Fibroblast of the conjunctiva (primary cell): Measurements from ENCODE around the gene KITLG.
"Not testable (repeated sequence)": the region's sequence is repeated elsewhere in the genome, so short reads cannot be mapped to it uniquely, and the experiment has no call there.

Experiments used
- DNase-seq: peaks from one replicate; pipeline ENCODE4 v3.0.0-alpha.2; 2010; ENCODE audit warnings: low read depth

Gene KITLG

GRCh38 chr12:88580051-88580871 lies at the start of gene KITLG:
KITLG (minus strand) TSS chr12:88580471; CDS start chr12:88580278, 193 bp downstream.
- DNase-seq: peak; percentile 82

- no peak for DNase-seq
Observed at GRCh38 chr12:88628856-88629509, 48.7 kb upstream of the KITLG start.

GRCh38 chr12:88628035-88628434 lies 47.8 kb upstream of the KITLG start:
- not testable (repeated sequence) for DNase-seq

- DNase-seq: no peak
Observed at GRCh38 chr12:88627501-88627900, 47.2 kb upstream of the KITLG start.

- DNase-seq: no peak
Observed at GRCh38 chr12:88625356-88625755, 45.1 kb upstream of the KITLG start.

- DNase-seq: no peak
Observed at GRCh38 chr12:88624911-88625310, 44.6 kb upstream of the KITLG start.

- no peak for DNase-seq
Observed at GRCh38 chr12:88623777-88624548, 43.7 kb upstream of the KITLG start.

- DNase-seq: no peak
Observed at GRCh38 chr12:88617352-88617751, 37.1 kb upstream of the KITLG start.

- no peak for DNase-seq
Observed at GRCh38 chr12:88615490-88615889, 35.2 kb upstream of the KITLG start.

GRCh38 chr12:88604646-88605045 lies 24.4 kb upstream of the KITLG start:
- DNase-seq: no peak

GRCh38 chr12:88600272-88600671 lies 20.0 kb upstream of the KITLG start:
- peak; percentile 43 for DNase-seq

GRCh38 chr12:88597365-88597764 lies 17.1 kb upstream of the KITLG start:
- no peak for DNase-seq

GRCh38 chr12:88595697-88596096 lies 15.4 kb upstream of the KITLG start:
- DNase-seq: no peak

GRCh38 chr12:88594780-88595179 lies 14.5 kb upstream of the KITLG start:
- DNase-seq: no peak

- no peak for DNase-seq
Observed at GRCh38 chr12:88591343-88591742, 11.1 kb upstream of the KITLG start.

GRCh38 chr12:88590851-88591250 lies 10.6 kb upstream of the KITLG start:
- no peak for DNase-seq

GRCh38 chr12:88585077-88585476 lies 4.8 kb upstream of the KITLG start:
- no peak for DNase-seq

- no peak for DNase-seq
Observed at GRCh38 chr12:88579601-88580050, 645 bp downstream of the KITLG start.

- no peak for DNase-seq
Observed at GRCh38 chr12:88579161-88579517, 1.1 kb downstream of the KITLG start.

- DNase-seq: no peak
Observed at GRCh38 chr12:88578276-88579160, 1.8 kb downstream of the KITLG start.

GRCh38 chr12:88577537-88577936 lies 2.7 kb downstream of the KITLG start:
- DNase-seq: no peak

- DNase-seq: no peak
Observed at GRCh38 chr12:88576866-88577265, 3.4 kb downstream of the KITLG start.
